HG03575 (cell line): ENCODE measurements around the gene SHE.
"Not testable (repeated sequence)": the region's sequence is repeated elsewhere in the genome, so short reads cannot be mapped to it uniquely, and the experiment has no call there.

ENCODE experiments used
- ATAC-seq: cut with Tn5 transposase; IDR thresholded peaks from one replicate; pipeline ENCODE4 v1.9.1; 2021; ENCODE audit not compliant: unreplicated experiment, insufficient number of reproducible peaks, low FRiP score; ENCODE audit errors: extremely low read depth

SHE gene

DNA sequence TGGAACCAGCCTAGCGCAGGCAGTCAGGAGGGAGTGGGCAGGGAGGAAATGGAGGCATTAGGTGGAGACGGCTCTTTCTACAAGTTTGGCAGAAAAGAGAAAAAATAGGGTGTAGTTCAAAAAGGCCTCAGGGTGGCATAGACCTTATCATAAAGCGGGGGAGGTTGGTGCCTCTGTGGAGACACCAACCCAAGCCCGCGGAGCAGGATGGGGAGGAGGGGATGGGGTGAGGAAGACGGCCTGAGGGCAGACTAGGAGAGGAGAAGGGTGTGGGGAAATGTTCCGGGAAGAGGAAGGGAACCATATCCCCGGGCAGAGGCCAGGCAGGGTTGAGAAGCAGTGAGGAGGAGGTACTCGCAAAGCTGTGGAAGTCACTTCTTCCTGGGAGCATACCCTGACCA, 17.4 kb upstream of the SHE start:
- no peak for ATAC-seq

DNA sequence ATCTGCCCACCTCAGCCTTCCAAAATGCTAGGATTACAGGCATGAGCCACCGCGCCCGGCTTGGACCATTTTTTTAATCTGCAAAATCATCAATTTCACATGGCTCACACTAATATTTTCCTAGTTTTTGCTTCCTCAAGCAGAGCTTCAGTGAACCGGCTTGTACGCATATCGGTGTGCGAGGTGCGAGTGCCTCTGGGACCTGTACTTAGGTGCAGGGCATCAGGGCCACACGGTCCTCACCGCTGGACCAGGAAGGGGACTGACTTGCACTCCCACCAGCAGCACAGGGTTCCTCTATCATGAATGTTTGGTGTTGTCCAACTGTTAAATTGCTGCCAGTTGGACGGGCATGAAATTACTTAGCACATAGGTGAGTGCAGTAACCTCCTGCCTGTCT, 15.4 kb upstream of the SHE start:
- ATAC-seq, result no peak

DNA sequence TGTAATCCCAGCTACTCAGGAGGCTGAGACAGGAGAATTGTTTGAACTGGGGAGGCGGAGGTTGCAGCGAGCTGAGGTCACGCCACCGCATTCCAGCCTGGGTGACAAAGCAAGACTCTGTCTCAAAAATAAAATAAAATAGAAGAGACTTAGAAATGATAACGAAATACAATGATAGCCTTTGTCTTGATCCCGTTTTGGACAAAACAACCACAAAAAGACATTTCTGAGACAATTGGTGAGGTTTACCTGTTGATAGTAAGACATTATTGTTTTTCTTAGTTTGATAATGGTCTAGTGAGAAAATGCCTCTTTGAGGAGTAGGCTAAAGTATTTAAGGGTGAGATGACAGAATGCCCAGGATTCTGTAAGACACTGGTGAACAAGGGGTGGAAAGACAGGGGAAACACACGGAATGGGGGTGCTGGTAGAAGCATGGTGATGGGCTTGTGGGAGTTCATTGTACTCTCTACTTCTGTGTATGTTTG, 11.9 kb upstream of the SHE start:
- ATAC-seq, result no peak

DNA sequence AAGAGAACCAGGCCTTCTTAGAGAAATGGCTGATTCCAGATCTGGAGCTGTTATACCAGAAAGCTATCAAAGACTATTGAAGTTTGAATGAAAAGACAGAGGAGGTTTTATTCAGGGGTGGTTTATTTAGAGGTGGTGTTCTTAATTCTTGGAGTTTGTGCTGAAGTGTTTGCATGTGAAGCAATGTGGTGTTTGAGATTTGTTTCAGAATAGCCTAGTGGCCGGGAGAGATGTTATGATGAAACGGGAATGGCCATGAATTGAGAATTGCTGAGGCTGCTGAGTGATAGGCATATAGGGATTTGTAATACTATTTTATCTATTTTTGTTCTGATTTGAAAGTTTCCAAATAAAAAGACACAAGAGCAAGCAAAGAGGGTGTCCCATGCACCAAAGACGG, 10.5 kb upstream of the SHE start:
- no peak for ATAC-seq

DNA sequence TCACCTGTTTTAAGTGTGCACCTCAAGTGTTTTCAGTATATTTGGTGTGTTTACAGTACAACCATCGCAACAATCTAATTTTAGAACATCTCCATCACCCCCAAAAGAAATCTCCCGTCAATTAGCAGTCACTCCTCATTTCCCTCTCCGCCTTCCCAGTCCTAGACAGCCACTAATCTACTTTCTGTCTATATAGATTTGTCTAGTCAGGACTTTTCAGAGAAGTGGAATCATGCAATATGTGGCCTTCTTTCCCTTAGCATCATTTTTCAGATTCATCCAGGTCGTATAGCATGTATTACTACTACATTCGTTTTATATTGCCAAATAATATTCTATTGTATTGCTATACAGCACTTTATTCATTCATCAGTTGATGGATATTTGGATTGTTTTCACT, 1.7 kb upstream of the SHE start:
- no peak for ATAC-seq

DNA sequence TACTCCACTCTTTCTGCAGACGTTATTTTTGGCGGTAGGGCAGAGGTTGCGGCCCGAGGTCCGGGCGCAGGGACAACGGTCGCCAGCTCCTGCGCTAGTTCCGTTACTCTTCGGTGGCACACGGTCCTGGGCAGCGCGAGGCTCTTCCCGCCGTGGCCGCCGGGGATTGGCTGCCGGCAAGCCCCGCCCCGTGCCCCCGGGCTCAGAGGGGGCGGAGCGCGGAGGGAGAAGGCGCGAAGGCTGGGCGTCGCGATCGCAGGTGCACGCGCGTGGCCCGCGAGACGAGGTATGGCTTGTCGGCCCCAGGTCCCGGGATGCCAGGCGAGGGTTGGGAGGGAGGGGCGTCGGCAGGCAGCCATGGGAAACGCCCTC, 518 bp upstream of the SHE start:
- no peak for ATAC-seq

DNA sequence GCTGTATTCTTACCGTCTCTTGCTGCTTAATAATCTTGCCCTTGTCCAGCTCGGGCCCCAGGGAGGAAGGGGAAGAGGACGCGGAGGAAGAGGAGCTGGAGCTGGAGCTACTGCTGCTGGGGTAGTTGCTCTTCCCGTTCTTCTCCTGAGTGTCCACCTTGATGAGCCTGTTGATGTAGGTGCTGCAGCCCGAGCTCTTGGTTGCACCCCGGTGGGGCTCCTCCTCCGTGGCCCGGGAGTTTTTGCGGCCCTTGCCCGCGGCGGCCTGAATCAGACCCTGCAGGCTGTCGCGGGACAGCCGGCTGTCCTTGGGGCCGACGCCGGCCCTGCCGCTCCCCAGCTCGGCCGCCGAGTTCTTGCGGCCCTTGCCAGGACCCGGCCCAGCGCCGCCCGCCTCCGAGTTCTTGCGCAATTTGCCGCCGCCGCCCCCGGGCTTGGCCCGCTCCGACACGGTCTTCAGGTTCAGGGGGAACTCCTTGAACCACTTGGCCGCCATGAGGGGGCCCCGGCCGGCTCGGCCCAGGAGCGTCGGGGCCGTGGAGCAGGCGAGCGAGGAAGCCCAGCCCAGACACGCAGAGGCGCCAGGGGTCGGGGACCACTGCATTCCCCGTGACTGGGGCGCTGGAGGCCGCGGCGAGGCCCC, 668 bp downstream of the SHE start:
- no peak for ATAC-seq

DNA sequence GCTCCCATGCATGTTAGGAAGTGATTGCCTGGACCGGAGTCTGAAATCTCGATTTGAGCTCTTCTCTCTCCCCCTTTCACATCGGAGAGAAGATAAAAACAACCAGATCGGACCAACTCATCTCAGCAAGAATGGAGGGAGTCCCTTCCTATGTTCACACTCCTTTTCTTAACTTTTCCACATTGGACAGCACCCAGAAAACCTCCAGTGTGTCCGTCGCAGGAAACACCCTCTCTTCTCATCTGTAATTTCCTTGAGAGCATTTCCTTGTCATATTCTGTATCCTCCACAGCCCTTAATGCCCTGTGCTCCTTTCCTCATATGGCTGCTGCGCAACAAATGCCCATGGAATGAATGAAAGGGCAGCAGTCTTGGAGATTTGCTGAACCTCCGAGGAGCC, 1.7 kb downstream of the SHE start:
- no peak for ATAC-seq

DNA sequence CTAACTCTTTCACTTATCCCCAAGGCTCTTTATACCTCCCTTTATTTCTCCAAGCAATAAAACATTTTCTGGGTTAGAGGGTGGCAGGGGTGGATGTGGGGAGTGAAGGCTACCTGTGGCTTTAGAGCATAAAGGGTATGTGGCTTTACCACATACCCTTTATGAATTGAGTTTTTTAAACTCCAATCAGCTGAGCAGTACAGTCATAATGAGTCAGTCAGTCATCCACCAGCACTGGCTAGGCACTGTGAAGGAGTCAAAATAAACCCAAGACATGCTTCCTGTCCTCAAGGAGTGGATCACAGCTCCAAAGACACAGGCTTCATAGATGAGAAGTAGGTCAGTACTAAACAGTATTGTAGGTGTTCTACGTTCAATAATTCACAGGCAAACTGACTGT, 2.8 kb downstream of the SHE start:
- ATAC-seq, result no peak

DNA sequence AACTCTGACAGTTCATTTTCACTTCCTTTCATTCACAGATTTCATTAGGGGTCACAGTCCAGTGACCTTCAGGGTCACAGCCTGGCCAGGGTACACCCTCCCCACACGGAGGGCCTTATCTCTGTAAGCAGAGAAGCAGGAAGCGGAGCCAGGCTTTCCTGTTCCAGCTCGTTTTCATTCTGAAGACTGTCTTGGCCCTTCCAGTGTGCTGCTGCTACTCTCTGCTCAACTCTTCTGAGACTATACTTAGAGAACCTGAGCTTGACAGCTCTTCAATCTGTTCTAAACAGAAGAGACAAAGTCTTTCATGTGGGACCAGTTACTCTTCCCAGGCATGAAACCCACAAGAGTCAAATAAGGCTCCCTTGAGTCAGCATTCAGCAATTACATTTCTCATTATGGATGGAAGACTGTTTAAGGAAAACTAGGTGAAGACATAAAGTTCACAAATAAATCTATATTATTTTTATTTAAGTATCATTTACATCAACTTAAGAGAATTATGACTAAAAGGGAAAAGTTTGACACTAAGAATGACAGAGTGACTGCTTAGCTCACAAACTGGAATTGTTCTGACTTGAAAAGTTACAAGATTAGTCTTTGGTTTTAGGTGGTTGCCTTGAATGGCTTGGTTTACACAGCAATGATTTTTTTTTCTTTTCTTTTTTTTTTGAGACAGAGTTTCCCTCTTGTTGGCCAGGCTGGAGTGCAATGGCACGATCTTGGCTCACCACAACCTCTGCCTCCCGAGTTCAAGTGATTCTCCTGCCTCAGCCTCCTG, 5.0 kb downstream of the SHE start:
- ATAC-seq, result no peak

DNA sequence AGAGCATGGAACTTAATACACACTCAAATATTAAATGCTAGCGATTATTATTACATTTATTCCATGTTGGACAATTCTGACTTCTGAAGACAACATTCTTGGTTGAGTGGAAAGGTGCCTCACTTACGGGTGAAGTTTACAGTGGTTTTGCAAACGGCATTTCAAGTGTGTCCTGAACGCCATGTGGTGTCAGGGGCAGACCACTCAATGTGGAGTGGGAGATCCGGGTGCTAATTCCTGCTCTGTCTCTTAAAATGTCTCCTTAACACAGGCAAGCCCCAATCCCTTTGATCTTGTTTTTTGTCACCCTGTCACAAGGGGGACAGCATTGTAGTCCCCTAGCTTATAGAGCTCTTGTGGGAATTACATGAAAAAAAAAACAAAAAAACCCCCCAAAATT, 5.8 kb downstream of the SHE start:
- no peak for ATAC-seq

DNA sequence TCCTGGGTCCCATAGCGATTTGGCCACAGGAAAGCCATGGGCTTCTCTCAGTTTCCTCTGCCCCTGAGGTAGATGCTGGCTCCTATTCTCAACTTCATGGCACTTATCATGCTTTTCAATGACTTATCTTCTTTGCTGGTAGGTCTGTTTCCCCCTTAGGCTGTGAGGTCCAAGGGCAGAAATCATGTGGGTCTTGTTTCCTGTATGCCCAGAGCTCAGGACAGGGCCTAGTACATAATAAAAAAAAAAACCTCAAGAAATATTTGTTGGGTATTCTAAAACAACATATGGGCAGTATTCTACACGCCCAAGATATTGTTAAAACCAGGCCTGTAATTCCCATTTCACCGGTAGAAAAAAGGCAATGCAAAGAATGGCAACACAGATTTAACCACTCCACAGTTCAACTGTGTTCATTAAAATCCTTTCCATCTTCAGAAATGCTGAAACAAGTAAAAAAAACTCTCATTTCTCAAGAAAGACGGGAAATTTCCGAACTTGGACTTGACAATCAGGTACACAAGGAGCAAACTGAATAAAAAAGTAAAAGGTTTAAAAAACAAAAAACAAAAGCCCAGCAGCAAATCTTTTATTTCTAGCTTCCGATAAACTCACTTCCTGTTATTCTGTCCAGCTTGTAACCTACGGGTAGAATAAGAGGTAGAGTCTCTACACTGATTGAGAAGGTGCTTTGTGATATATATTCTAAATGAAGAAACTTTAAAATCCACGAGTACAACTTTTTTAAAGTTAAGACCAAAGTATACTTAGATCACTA, 6.5 kb downstream of the SHE start:
- ATAC-seq, result no peak

DNA sequence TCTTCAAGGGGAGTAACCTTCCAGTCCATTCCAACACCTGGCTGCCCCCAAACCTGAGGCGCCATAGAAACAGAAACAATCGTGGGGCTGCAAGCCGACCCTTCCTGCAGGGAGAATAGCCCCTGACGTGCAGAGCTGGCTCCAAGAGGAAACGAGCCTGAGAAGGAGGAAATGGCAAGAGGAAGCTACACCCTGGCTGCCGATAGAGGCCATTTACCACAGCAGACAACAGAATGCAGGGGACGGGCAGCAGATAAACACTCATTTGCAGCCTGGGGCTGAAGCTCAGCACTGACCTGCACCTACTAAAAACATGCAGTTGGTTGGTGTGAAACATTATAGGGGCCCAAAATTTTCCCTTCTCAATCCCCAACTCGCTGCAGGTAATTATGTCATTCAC, 8.9 kb downstream of the SHE start:
- no peak for ATAC-seq

DNA sequence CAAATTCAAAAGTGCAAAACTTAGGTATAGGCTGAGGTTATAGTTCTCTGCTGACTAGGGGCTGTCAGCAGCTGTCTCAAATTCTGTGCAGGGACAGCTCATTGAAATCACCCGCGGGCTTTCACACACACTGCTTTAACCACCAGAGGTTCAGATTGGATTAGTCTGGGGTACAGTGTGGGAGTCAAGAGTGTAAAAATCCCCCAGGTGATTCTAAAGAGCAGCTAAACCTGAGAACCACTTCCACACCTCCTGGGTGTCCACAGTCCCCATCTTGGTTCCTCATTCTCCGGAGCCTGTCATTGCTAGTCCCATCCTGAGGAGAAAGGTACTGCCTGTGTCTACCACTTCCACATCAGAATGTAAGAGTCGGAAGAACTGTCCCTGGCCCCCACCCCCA, 10.1 kb downstream of the SHE start:
- ATAC-seq, result no peak

DNA sequence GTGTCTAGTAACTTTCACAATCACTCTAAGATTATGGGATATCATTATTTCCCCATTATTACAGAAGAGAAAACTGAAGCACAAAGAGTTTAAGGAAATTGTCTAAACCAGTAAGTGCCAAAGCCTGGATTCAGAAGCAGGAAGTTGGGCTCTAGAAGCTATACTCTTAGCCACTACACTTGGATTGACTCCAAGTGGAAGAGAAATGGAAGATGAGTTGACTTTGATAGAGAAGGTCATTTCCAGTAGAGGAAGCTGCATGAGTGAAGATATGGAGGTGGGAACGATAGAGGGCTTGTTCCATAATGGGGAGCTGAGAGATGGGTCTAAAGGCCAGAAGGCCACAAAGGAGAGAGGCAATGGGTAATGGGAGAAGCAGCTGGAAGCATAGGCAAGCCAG, 11.9 kb downstream of the SHE start:
- no peak for ATAC-seq

DNA sequence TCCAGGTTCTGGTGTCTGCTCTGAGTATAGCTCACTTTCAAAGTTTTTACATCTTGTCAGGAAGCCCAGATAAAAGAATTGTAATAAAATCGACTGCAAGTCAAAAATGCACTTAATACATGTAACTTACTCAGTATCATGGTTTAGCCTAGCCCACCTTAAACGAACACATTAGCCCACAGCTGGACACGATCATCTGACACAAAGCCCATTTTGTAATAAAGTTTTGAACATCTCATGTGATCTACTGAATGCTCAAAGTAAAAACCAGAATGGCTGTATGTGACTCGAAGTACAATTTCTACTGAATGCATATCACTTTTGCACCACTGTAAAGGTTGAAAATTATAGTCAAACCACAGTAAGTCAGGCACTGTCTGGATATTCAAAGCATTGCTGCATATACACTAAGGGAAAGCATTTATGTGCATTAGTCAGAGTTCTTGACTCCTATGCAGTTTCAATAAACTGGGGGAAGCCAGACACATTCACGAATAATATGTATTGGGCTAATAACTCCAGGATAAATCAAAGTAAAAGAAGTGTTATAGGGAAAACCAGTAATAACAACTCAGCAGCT, 12.4 kb downstream of the SHE start:
- no peak for ATAC-seq

DNA sequence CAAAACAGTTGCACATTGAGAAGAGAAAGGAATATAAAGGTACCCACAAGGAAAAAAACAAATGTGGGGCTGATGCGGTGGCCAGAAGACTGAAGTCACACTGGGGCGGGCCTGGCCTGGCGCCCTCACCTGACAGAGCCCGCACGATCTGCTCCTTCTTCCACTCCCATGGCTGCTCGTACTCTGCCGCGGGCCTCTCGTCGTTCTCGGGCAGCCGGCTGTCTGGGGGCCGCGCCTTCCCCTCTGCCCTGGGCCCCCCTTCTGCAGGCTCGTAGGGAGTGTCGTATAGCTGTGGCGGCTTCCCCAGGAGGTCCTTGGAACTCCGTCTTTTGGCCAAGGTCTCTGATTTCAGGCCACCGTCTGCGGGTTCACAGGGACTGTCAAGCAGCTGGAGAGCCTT, 13.3 kb downstream of the SHE start:
- no peak for ATAC-seq

DNA sequence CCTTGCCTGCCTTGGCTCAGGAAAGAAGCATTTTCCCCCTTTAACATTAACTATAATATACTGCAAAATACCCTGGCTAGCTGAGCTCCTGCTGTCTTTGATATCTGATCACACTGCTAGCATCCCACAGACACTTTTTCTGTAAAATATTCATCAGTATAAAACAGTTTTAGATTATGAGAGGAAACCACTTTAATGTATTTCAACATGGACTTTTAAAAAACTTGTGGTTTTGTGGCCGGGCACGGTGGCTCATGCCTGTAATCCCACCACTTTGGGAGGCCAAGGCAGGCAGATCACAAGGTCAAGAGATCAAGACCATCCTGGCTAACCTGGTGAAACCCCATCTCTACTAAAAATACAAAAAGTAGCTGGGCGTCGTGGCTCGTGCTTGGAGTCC, 15.5 kb downstream of the SHE start:
- not testable (repeated sequence) for ATAC-seq

DNA sequence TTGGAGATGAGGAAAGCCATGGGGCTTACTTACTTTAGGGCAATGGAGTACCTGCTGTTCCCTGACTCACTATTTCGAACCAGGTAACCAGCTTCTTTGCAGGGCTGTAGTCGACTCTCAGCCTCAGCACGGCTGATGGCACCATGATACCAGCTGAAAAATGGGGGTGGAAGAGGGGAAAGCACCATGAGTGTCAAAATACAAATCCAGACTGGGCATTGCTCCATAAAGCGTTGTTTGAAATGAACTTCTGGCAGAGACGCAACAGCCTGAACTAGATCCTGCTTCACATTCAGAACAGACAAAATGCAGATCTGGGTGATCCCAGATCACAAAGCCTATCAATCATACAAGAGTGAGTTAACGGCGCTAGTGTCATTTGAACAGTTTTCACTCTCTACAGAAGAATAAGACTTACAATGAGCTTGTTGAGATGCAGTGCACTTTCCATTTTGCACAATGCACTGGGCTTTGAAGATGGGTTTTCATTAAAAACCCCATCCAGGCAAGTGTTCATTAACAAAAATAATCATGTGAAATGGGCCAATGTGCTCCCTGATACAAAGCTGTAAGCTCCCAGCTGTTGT, 16.2 kb downstream of the SHE start:
- no peak for ATAC-seq
